Left lung (tissue), 14 donors: Measurements from ENCODE around the gene SCUBE2. TPM values are rescaled to one million over a fixed set of nuclear protein-coding genes. Genes with fewer than 3 reads are reported as not detected.

Experiments used
- ATAC-seq: fragments of 200-7000 bp; cut with Tn5 transposase; one replicate; pipeline ENCODE4 v1.9.1; 2020; ENCODE audit warnings: moderate library complexity
- DNase-seq, 4 donors: peaks; one replicate each; pipeline ENCODE4 v3.0.0-alpha.2; 2013 to 2020
- H3K27ac ChIP-seq, 2 donors: fragments of 200-600 bp; sonication (generic) in 1 of 2; one replicate each; pipeline versions ENCODE4 v1.5.0 to v1.8.0; 2020 to 2021
- H3K27me3 ChIP-seq, 2 donors: fragments of 200-600 bp; sonication (generic) in 1 of 2; one replicate each; pipeline versions ENCODE4 v1.5.0 to v1.8.0; 2020 to 2021
- H3K36me3 ChIP-seq, 2 donors: fragments of 200-600 bp; sonication (generic) in 1 of 2; one replicate each; pipeline versions ENCODE4 v1.5.0 to v1.8.0; 2020 to 2021
- H3K4me1 ChIP-seq, 2 donors: fragments of 200-600 bp; one replicate each; pipeline ENCODE4 v1.8.0; 2021
- H3K4me3 ChIP-seq, 2 donors: fragments of 200-600 bp; sonication (generic) in 1 of 2; one replicate each; pipeline versions ENCODE4 v1.5.0 to v1.8.0; 2020 to 2021; ENCODE audit warnings: mild to moderate bottlenecking in 1 of 2
- H3K9me3 ChIP-seq, 2 donors: fragments of 200-600 bp; sonication (generic) in 1 of 2; one replicate each; pipeline versions ENCODE4 v1.5.0 to v1.8.0; 2020 to 2021
- intact Hi-C, 2 donors: fragments of 100-400 bp; cut with DNase I; formaldehyde crosslinking; loops; one replicate each; pipeline versions ENCODE4 v1.11.2 to v1.14.2; 2022
- long read RNA-seq, 12 donors: library from polyadenylated mRNA in 2 of 12; unstranded in 2 of 12; transcript quantifications; one replicate each; pipeline ENCODE4 v2.0.0 and lab custom pipeline, GENCODE V29; 2019 to 2026
- polyA plus RNA-seq, 6 donors: library from polyadenylated mRNA; unstranded; fragments of 120-200 nt; gene quantifications; one replicate each; pipeline ENCODE4 v1.2.1, GENCODE V29; 2013; ENCODE audit not compliant: insufficient read length in 6 of 6
- total RNA-seq, 2 donors: library from RNA; stranded (reverse); fragmentation: NEBNext Ultra II Directional; extraction: Animal tissue kit (Norgen Biotek cat#: 25700); gene quantifications; one replicate each; pipeline ENCODE4 v1.2.1, GENCODE V29; 2021
- TF ChIP-seq, protein P1 (sequence below), 2 donors: fragments of 200-600 bp; sonication (generic) in 1 of 2; IDR thresholded peaks; one replicate each; pipeline versions ENCODE4 v1.5.0 to v1.8.0; 2021; ENCODE audit warnings: antibody characterized with exemption in 2 of 2
- donor health status: DM: no; HTN: yes; CAD: no.
- donor health status: DM: no; HTN: no; CAD: no.

The SCUBE2 gene
- total RNA-seq = 1 to 10 TPM; 2.7 to 3.9 TPM
- polyA plus RNA-seq = 10 to 100 TPM; 29.7 to 55.9 (median 41.7) TPM
- long read RNA-seq, donor 1, full-length matches to known transcripts = 7 of 12 reads
- long read RNA-seq, donor 1, partial matches to known transcripts = 5 of 12 reads
- long read RNA-seq, donor 1, other reads (novel, unspliced or antisense) = 0 of 12 reads
- long read RNA-seq, donor 2, full-length matches to known transcripts = 7 of 7 reads
- long read RNA-seq, donor 2, partial matches to known transcripts = 0 of 7 reads
- long read RNA-seq, donor 2, other reads (novel, unspliced or antisense) = 0 of 7 reads
- long read RNA-seq, donor 3, full-length matches to known transcripts = 3 of 3 reads
- long read RNA-seq, donor 3, partial matches to known transcripts = 0 of 3 reads
- long read RNA-seq, donor 3, other reads (novel, unspliced or antisense) = 0 of 3 reads
- long read RNA-seq, donor 4 = 0 reads
- long read RNA-seq, donor 5, full-length matches to known transcripts = 4 of 22 reads
- long read RNA-seq, donor 5, partial matches to known transcripts = 18 of 22 reads
- long read RNA-seq, donor 5, other reads (novel, unspliced or antisense) = 0 of 22 reads
- long read RNA-seq, donor 6, full-length matches to known transcripts = 1 of 1 reads
- long read RNA-seq, donor 6, partial matches to known transcripts = 0 of 1 reads
- long read RNA-seq, donor 6, other reads (novel, unspliced or antisense) = 0 of 1 reads
- long read RNA-seq, donor 7, partial matches to known transcripts = 0 of 1 reads
- long read RNA-seq, donor 7, other reads (novel, unspliced or antisense) = 0 of 1 reads
- long read RNA-seq, donor 8, full-length matches to known transcripts = 2 of 2 reads
- long read RNA-seq, donor 8, partial matches to known transcripts = 0 of 2 reads
- long read RNA-seq, donor 8, other reads (novel, unspliced or antisense) = 0 of 2 reads
- long read RNA-seq, donor 9 = 0 reads
- long read RNA-seq, donor 10 = 0 reads
- long read RNA-seq, donor 11, partial matches to known transcripts = 0 of 3 reads
- long read RNA-seq, donor 11, other reads (novel, unspliced or antisense) = 0 of 3 reads
- long read RNA-seq, donor 12, partial matches to known transcripts = 0 of 2 reads
- long read RNA-seq, donor 12, other reads (novel, unspliced or antisense) = 0 of 2 reads

DNA sequence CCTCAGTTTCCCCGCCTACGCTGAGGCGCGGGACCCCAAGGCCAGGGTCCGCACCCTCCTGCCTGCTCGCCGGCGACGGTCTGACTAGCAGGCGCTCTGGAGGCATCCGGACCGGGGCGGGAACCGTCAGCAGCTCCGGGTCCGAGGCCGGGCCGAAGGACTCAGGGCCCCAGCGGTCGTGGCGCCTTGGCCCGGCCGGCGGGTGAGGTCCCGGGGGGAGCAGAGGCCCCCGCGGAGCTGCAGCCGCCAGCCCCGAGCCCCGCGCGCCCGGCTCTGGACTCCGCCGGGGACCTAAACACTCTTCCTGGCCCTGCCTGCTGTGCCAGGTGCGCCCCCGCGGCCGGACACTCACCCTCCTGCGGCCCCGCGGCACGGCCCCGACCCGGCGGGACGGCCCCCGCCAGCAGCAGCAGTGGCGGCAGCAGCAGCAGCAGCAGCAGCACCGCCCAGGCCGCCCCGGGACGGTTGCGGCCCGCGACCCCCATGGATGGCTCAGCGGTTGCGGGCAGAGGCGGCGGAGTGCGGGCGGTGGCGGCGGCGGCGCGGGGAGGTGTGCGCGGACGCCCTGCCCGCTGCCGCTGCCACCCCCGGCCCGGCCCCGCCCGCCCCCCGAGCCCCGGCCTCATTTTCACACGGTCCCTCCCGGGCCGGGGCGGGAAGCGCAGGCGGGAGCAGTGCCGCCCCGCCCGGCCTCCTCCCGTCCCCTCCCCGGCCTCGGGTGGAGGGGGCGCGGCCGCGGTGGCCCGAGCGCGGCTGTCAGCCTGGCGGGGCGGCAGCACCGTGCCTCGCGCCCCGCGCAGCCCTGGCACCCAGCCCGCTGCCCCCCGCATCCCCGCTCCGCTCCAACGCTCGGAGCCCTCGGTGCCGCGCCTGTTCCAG is at the start of gene SCUBE2:
TSS of gene SCUBE2 (minus strand) at position 556 of the 879 bp plus-strand sequence. CDS start at position 485, 71 bp downstream.
- Histone ChIP-seq H3K9me3 (no peaks in the 10 kb centered on the region), H3K27me3 (peaks cover 0 to 54% of the 10 kb centered on the region in 2 donors), H3K4me1 (peaks cover 3 to 13% of the 10 kb centered on the region in 2 donors), H3K4me3 (peak within 1 kb of the TSS; percentile 37), H3K27ac (no peak within 1 kb of the TSS), H3K36me3 (no peaks in the 10 kb centered on the region)
- TF ChIP-seq, protein P1, sequence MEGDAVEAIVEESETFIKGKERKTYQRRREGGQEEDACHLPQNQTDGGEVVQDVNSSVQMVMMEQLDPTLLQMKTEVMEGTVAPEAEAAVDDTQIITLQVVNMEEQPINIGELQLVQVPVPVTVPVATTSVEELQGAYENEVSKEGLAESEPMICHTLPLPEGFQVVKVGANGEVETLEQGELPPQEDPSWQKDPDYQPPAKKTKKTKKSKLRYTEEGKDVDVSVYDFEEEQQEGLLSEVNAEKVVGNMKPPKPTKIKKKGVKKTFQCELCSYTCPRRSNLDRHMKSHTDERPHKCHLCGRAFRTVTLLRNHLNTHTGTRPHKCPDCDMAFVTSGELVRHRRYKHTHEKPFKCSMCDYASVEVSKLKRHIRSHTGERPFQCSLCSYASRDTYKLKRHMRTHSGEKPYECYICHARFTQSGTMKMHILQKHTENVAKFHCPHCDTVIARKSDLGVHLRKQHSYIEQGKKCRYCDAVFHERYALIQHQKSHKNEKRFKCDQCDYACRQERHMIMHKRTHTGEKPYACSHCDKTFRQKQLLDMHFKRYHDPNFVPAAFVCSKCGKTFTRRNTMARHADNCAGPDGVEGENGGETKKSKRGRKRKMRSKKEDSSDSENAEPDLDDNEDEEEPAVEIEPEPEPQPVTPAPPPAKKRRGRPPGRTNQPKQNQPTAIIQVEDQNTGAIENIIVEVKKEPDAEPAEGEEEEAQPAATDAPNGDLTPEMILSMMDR (IDR thresholded peaks at IDR 0.05) = no peak
- DNase-seq (peak in 1 of 4 donors; percentile 78), ATAC-seq (peak; percentile 64)
- intact Hi-C loops = no loop called here

DNA sequence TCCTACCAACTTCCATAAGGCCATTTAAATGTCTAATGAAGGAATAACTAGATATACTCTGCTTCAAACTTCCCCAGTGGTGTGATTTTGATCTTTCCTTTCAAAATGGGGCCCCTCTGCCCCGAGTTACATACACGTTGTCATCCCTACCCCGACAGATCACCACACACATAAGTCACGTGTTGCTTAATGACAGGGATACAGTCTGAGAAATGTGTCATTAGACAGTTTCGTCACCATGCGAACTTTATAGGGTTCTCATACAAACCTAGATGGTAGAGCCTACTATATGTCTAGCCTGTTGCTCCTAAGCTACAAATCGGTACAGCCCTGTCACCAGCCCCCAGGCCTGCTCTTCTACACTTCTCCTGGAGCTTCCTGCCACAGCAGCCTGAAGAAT is 49.8 kb upstream of the SCUBE2 start:
- no peak for ATAC-seq
- Histone ChIP-seq H3K4me3 (no peak overlapping the region), H3K27ac (no peak overlapping the region), H3K36me3 (peaks cover 0 to 91% of the 10 kb centered on the region in 2 donors), H3K4me1 (peaks cover 9 to 28% of the 10 kb centered on the region in 2 donors), H3K9me3 (no peaks in the 10 kb centered on the region), H3K27me3 (no peaks in the 10 kb centered on the region)
- TF ChIP-seq, protein P1 (IDR thresholded peaks at IDR 0.05) = no peak
- DNase-seq = no peak
- intact Hi-C loops = no loop called here

- intact Hi-C loops = loop anchor here in 1 of 2 donors (10.0 kb wide), 1 partner anchor 125 kb away; no protein-coding TSS in a partner anchor
- H3K27me3 ChIP-seq = no peaks in the 10 kb centered on the region
- DNase-seq = no peak
- peaks cover 9 to 28% of the 10 kb centered on the region in 2 donors for H3K4me1 ChIP-seq
- no peak for ATAC-seq
- no peak overlapping the region for H3K4me3 ChIP-seq
- H3K27ac ChIP-seq = peak overlapping the region in 1 of 2 donors; percentile 64
- peaks cover 0 to 81% of the 10 kb centered on the region in 2 donors for H3K36me3 ChIP-seq
- TF ChIP-seq, protein P1 (IDR thresholded peaks at IDR 0.05) = no peak
- H3K9me3 ChIP-seq = no peaks in the 10 kb centered on the region
Observed at GRCh38 chr11:9139628-9140357, 48.4 kb upstream of the SCUBE2 start.
